DOHH2 (cell line): ENCODE results near the gene DISP2.

Source experiments
- CTCF ChIP-seq: fragments of 200-600 bp; sonication (generic); IDR thresholded peaks from one replicate; pipeline ENCODE4 v1.5.1; 2014; ENCODE audit warnings: antibody characterized with exemption, mild to moderate bottlenecking, low read depth, low read length; ENCODE audit not compliant: poor library complexity, severe bottlenecking
- EZH2phosphoT487 ChIP-seq: fragments of 200-600 bp; sonication (generic); IDR thresholded peaks from 2 replicates; pipeline ENCODE4 v1.6.1; 2017; ENCODE audit warnings: borderline replicate concordance, mild to moderate bottlenecking, antibody characterized with exemption, low read length, moderate library complexity, mixed read lengths

DNA sequence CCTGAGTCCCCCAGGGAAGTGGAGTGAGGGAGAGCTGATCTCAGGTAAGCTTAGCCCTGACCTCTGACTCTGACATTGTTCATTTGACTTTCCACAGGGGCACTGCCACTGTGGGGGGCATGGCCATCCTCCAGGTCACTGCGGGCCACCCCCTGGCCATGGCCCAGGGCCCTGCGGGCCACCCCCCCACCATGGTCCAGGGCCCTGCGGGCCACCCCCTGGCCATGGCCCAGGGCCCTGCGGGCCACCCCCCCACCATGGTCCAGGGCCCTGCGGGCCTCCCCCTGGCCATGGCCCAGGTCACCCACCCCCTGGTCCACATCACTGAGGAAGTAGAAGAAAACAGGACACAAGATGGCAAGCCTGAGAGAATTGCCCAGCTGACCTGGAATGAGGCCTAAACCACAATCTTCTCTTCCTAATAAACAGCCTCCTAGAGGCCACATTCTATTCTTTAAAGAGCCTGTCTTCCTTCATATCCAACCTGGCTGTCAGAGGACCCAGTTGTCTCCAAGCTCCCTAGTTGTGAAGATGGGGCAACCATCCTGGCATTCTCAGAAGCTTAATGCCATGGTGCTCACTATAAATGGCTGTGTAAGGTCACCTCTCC is 1.9 kb upstream of the DISP2 start:
- TF ChIP-seq CTCF: no peak
- TF ChIP-seq EZH2phosphoT487: no peak
